ENCODE measurements around the gene RNASEH2B. TPM values are rescaled to one million over a fixed set of nuclear protein-coding genes. Genes with fewer than 3 reads are reported as not detected.

The RNASEH2B gene
- total and polyA plus RNA-seq, 9 of the 15 experiments (the other 6 are each of a cell fraction or from before 2014, with no cell fraction given): 26.3 to 109 (median 62.5) TPM

- Histone ChIP-seq H2AFZ (ENCODE audit: low read depth, low read length) (no peak overlapping the region), H4K20me1 (replicated peaks; ENCODE audit: control insufficient read depth, insufficient read depth, low read length) (no peaks in the 10 kb centered on the region), H3K9me3 (replicated peaks; ENCODE audit: control insufficient read depth, insufficient read depth, low read depth, low read length) (no peaks in the 10 kb centered on the region), H3K4me1 (replicated peaks in 1 of 2; ENCODE audit: control insufficient read depth in 2 of 2, insufficient read depth in 2 of 2, low read length in 2 of 2) (no peaks in the 10 kb centered on the region), H3K79me2 (ENCODE audit: control insufficient read depth, insufficient read depth, low read length) (no peaks in the 10 kb centered on the region), H3K27me3 (ENCODE audit: control insufficient read depth in 2 of 2, insufficient read depth in 2 of 2, low read length in 2 of 2) (peaks cover 14 to 36% of the 10 kb centered on the region in 2 experiments; a peak in 4 of 5 replicates), H3K4me3 (no peak overlapping the region), H3K9ac (ENCODE audit: insufficient read depth in 1 of 2, low read depth in 2 of 2, low read length in 2 of 2) (no peak overlapping the region), H3K9me1 (ENCODE audit: control insufficient read depth, insufficient read depth, low read length) (no peaks in the 10 kb centered on the region), H3K27ac (ENCODE audit: extremely low read depth, low read depth, low read length) (no peak overlapping the region), H3K4me2 (ENCODE audit: insufficient read depth, low read length) (no peak overlapping the region), H3K36me3 (ENCODE audit: control insufficient read depth, insufficient read depth, low read length) (no peaks in the 10 kb centered on the region)
- intact Hi-C loops (cut with micrococcal nuclease) (no loop called here), in situ Hi-C loops (cut with MboI) (no loop called here)
- CTCF ChIA-PET (ENCODE audit: low intra/inter-chr PET ratio): no interaction called here
- WGBS (ENCODE audit: insufficient coverage, low coverage, missing lambda C conversion rate): 0% methylated on average over 1 of the region's 1 CpG
- POLR2A ChIA-PET: interaction anchor here (0.6 to 1.3 kb wide), 2 partner anchors 10 to 975 kb away, joined by 3 to 5 read pairs; no protein-coding TSS in a partner anchor
- no TSS peak for BruUV-seq (replicated peaks)
- no peak for DNase-seq (ENCODE audit: extremely low read depth in 1 of 4, low spot score in 3 of 4)
- no peak for ATAC-seq
- FAIRE-seq: no peak
- TF ChIP-seq, protein P1, sequence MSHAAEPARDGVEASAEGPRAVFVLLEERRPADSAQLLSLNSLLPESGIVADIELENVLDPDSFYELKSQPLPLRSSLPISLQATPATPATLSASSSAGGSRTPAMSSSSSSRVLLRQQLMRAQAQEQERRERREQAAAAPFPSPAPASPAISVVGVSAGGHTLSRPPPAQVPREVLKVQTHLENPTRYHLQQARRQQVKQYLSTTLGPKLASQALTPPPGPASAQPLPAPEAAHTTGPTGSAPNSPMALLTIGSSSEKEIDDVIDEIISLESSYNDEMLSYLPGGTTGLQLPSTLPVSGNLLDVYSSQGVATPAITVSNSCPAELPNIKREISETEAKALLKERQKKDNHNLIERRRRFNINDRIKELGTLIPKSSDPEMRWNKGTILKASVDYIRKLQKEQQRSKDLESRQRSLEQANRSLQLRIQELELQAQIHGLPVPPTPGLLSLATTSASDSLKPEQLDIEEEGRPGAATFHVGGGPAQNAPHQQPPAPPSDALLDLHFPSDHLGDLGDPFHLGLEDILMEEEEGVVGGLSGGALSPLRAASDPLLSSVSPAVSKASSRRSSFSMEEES (CRISPR knock-in tag; IDR thresholded peaks at IDR 0.05): no peak
- TF ChIP-seq PTTG1 (tag; IDR thresholded peaks at IDR 0.05; ENCODE audit: low read depth) (no peak), NELFE (IDR thresholded peaks at IDR 0.05; ENCODE audit: insufficient read depth, insufficient read length) (no peak), KLF10 (CRISPR knock-in tag; IDR thresholded peaks at IDR 0.05) (no peak), HIVEP1 (CRISPR knock-in tag; IDR thresholded peaks at IDR 0.05) (no peak), NUFIP1 (IDR thresholded peaks at IDR 0.05; ENCODE audit: partially characterized antibody) (no peak), NCOA6 (IDR thresholded peaks at IDR 0.05) (no peak), PHB (CRISPR knock-in tag; IDR thresholded peaks at IDR 0.05) (no peak), WHSC1 (IDR thresholded peaks at IDR 0.05; ENCODE audit: low read length) (no peak), ZNF592 (IDR thresholded peaks at IDR 0.05) (no peak)
- TF ChIP-seq, protein P2, sequence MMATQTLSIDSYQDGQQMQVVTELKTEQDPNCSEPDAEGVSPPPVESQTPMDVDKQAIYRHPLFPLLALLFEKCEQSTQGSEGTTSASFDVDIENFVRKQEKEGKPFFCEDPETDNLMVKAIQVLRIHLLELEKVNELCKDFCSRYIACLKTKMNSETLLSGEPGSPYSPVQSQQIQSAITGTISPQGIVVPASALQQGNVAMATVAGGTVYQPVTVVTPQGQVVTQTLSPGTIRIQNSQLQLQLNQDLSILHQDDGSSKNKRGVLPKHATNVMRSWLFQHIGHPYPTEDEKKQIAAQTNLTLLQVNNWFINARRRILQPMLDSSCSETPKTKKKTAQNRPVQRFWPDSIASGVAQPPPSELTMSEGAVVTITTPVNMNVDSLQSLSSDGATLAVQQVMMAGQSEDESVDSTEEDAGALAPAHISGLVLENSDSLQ (IDR thresholded peaks at IDR 0.05): no peak
- TF ChIP-seq, protein P3, sequence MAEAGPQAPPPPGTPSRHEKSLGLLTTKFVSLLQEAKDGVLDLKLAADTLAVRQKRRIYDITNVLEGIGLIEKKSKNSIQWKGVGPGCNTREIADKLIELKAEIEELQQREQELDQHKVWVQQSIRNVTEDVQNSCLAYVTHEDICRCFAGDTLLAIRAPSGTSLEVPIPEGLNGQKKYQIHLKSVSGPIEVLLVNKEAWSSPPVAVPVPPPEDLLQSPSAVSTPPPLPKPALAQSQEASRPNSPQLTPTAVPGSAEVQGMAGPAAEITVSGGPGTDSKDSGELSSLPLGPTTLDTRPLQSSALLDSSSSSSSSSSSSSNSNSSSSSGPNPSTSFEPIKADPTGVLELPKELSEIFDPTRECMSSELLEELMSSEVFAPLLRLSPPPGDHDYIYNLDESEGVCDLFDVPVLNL (CRISPR knock-in tag; IDR thresholded peaks at IDR 0.05; ENCODE audit: low read depth): no peak
- TF ChIP-seq, protein P4, sequence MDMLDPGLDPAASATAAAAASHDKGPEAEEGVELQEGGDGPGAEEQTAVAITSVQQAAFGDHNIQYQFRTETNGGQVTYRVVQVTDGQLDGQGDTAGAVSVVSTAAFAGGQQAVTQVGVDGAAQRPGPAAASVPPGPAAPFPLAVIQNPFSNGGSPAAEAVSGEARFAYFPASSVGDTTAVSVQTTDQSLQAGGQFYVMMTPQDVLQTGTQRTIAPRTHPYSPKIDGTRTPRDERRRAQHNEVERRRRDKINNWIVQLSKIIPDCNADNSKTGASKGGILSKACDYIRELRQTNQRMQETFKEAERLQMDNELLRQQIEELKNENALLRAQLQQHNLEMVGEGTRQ (CRISPR knock-in tag; IDR thresholded peaks at IDR 0.05): no peak
Observed at GRCh38 chr13:51002736-51003135, 93.1 kb downstream of the RNASEH2B start.

Measured in K562 (cell line).